SK-MEL-5 (cell line): ENCODE data around the gene GDPGP1. TPM values are rescaled to one million over a fixed set of nuclear protein-coding genes. Genes with fewer than 3 reads are reported as not detected.
A peak's percentile ranks its signal among the peaks of the same experiment; 100 is the strongest.
"Not testable (repeated sequence)": the region's sequence is repeated elsewhere in the genome, so short reads cannot be mapped to it uniquely, and the experiment has no call there.

ENCODE experiments used
- DNase-seq: peaks from one replicate; pipeline ENCODE4 v3.0.0-alpha.2; 2016; ENCODE audit warnings: low read depth, low spot score
- in situ Hi-C: cut with HindIII; loops from 2 replicates; pipeline ENCODE4 v1.10.0; 2016; ENCODE audit warnings: low sequenced_read_pairs, high pct_unique_total_duplicates, low pct_unique_long_range_greater_than_20kb
- total RNA-seq: library from RNA; depleted of rRNA; stranded (reverse); fragments of >200 nt; shearing (Covaris generic); gene quantifications from 2 replicates; pipeline ENCODE4 v1.2.3, GENCODE V29; 2014

The GDPGP1 gene
- total RNA-seq, 1 experiment from 2014 or later: 5.5 TPM

DNA sequence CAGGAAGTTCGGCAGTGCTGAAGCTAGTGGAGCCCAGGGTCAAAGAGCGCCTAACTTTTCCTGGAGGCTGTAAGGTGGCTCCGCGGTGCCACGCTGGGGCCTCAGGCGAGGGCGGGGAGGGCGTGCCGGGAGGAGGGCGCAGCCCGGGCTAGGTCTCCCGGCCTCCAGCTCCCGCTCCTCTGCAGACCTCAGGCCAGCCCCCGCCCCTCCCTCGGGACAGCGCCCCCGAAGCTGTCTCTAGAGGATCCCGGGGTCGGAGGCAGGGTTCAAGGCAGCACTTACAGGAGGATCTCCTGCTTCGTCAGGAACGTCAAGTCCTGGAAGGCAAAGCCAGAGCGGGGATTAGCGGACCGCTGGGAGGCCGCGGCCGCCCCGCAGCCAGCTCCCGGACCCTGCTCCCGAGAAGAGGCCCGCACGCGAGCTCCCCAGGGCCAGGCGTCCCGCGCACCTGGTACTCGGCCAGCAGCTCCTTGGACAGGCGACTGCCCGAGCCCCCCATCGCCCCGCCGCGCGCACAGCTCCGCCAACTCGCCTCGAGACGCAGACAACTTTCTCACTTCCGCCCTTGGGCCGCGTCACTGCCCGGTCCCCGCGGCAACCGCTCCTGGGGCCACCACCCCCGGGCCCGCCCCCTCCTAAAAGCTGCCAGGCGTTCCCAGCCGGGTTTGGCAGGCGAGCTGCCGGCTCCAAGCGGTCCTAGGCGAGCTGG lies 468 bp upstream of the GDPGP1 start, which contains the start of gene CIB1:
Gene CIB1 (minus strand): TSS at position 555 of the 709 bp plus-strand sequence. CDS start 56 bp downstream, at position 499.
- in situ Hi-C loops: no loop called here
- DNase-seq: peak; percentile 95

GRCh38 chr15:90239371-90239770 lies 5.4 kb downstream of the GDPGP1 start:
- no peak for DNase-seq

DNA sequence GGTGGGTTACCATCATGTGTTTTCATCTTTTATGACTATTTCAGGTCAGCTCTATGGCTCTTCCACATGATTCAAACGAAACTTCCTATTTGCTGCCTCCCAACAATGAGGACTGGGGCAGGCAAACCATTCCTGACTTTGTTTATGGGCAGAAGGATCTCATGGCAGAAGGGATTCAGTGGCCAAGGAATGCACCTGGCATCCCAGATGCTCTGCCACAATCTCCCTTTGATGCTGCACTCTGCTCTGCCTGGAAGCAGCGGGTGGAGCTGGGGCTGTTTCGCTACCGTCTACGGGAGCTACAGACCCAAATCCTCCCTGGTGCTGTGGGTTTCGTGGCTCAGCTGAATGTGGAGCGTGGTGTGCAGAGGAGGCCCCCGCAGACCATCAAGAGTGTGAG lies 6.8 kb downstream of the GDPGP1 start:
- no peak for DNase-seq
- in situ Hi-C loops: no loop called here

More at GRCh38 chr15:90239371-90239770, 5.4 kb downstream of the GDPGP1 start:
- in situ Hi-C loops: no loop called here

- DNase-seq: no peak
- in situ Hi-C loops: no loop called here
These were observed 7.6 kb downstream of the GDPGP1 start for GRCh38 chr15:90241343-90242192.

DNA sequence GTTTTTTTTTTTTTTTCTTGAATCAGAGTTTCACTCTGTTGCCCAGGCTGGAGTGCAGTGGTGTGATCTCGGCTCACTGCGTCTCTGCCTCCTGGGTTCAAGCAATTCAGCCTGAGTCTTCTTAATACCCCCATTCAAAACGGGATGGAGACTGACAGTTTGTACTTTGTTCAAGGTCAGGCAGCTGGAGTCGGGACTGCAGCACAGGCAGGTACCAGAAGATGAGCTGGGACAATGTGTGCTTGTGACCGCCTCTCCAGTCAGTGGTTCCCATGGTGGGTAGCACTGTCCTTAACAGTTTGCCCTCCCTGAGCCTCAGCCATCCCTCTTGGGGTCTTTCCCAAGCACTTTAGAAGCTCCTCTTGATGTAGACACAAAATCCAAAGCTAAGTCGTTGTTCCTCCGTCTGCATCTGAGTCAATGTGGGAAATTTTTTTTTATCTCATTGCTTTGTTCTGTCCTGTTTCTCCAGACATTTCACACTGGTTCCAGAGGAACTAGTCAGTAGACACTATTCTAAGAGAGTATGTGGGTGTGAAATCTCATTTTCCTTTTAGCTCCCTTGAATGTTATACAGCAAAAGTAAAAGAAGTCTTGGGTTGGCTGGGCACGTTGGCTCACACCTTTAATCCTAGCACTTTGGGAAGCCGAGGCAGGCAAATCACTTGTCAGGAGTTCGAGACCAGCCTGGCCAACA lies 10.1 kb downstream of the GDPGP1 start:
- in situ Hi-C loops: no loop called here

DNA sequence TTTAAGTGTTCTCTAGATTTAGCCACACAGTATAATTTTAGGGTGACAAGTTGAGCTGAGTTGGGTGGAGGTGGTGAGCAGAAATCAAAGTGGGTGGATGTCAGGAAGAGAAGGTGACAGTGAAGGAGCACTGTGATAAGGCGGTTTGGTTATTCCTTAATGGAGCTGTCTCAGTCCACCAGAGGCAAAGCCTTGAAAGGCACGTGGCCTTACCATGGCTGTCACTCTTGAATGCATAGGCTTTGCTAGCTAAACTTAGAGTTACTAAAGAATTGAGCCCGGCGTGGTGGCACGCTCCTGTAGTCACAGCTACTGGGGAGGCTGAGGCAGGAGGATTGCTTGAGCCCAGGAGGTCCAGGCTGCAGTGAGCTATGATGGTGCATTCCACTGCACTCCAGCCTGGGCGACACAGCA lies 14.8 kb downstream of the GDPGP1 start:
- DNase-seq: no peak

More for the DNA sequence above, 10.1 kb downstream of the GDPGP1 start:
- no peak for DNase-seq

GRCh38 chr15:90249203-90249863 lies 15.3 kb downstream of the GDPGP1 start, which contains the start of gene TTLL13:
Gene TTLL13, plus strand, starts transcription at chr15:90249556. Its CDS starts 1,075 bp downstream, at chr15:90250631.
- DNase-seq: peak; percentile 90
- in situ Hi-C loops: no loop called here

More for the DNA sequence above, 14.8 kb downstream of the GDPGP1 start:
- in situ Hi-C loops: no loop called here

- in situ Hi-C loops: no loop called here
- no peak for DNase-seq
These were observed 23.8 kb downstream of the GDPGP1 start for GRCh38 chr15:90257776-90258175.

GRCh38 chr15:90259524-90259923 lies 25.5 kb downstream of the GDPGP1 start:
- DNase-seq: no peak
- in situ Hi-C loops: no loop called here

DNA sequence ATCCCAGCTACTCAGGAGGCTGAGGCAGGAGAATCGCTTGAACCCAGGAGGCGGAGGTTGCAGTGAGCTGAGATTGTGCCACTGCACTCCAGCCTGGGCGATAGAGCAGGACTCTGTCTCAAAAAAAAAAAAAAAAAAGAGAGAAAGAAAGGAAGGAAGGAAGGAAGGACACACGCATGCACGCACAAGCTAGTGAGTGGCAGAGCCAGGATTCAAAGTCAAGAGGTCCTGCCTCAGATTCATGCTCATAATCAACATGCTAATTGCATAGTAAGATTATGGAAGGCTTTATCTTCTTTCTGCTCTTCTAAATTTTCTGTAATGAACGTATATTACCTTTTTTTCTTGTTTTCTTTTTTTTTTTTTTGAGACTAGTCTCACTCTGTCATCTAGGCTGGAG lies 26.7 kb downstream of the GDPGP1 start:
- in situ Hi-C loops, DNase-seq: not testable (repeated sequence)

- no peak for DNase-seq
- in situ Hi-C loops: no loop called here
These were observed 27.8 kb downstream of the GDPGP1 start for GRCh38 chr15:90261811-90262210.

- in situ Hi-C loops: no loop called here
- DNase-seq: no peak
These were observed 28.4 kb downstream of the GDPGP1 start for GRCh38 chr15:90262426-90262825.

DNA sequence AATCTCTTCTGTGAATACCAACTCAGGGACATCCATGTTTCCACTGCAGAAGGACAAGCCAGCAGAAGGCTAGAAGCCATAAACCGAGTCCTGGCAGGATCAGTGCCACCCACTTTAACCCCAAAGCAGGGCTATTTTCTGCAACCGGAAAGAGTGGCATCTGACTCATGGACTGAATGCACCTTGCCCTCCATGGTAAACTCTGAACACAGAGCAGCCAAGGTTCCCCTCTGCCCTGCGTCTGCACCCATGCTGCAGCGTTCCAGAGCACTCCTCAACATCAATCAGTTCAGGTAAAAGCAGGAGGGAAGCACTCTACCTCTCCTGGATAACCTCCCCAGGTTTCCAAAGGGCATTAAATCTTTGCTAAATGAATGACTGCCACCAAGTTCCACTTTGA lies 30.7 kb downstream of the GDPGP1 start:
- in situ Hi-C loops: no loop called here

DNA sequence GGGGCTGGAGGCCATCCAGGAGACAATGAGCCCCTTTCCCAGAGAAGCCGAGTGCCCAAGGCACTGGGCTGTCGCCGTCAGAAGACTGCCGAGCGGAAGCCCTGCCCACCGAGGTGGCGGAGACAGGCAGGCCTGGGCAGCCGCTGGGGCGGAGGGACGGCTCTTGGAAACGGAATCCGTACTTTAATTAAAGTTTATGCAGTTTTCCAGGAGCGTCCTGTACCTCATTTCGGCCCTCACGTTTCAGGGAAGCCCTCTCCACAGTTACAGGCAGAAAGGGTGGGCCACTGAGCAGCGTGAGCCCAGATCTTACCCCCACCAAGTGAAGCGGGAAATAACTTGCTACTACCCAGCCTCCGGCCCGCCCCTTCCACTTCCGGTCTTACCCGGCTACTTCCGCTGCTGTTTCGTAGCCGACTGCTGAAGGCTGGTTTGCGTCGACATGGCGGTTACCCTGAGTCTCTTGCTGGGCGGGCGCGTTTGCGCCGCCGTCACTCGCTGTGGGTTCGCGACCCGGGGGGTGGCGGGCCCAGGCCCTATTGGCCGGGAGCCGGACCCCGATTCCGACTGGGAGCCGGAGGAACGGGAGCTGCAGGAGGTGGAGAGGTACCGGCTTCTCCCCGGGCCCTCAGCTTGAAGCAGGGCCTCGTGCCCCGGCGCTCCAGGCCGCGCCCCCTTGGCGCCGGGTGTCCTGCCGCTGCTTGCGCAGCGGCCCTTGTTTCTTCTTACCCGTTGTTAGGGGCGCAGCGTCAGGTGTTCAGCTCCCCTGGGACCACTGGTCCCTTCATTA lies 31.5 kb downstream of the GDPGP1 start, which contains the start of gene NGRN:
Gene NGRN (plus strand): TSS at position 402 of the 790 bp plus-strand sequence. CDS start 41 bp downstream, at position 443.
- peak; percentile 93 for DNase-seq
- in situ Hi-C loops: no loop called here

More for the DNA sequence above, 30.7 kb downstream of the GDPGP1 start:
- DNase-seq: peak; percentile 15

- peak; percentile 60 for DNase-seq
- in situ Hi-C loops: no loop called here
These were observed 32.0 kb downstream of the GDPGP1 start for GRCh38 chr15:90266061-90266431.

DNA sequence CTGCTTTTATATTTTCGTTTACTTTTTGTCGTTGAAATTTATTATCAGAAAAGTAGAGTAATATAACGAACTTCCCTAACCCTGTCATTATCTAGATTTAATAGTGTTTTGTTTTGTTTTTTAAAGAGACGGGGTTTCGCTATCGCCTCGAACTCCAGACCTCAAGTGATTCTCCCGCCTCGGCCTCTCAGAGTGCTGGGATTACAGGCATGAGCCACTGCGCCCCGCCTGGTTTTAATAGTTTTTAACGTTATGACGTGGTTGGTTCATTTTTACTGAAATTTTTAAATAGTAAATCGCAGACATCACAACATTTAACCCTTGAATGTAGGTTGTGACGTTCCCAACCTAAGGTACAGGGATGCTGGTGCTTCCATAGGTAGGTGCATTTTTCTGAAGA lies 32.5 kb downstream of the GDPGP1 start:
- in situ Hi-C loops: no loop called here
- DNase-seq: no peak

GRCh38 chr15:90268415-90268814 lies 34.4 kb downstream of the GDPGP1 start:
- DNase-seq: no peak
- in situ Hi-C loops: no loop called here
